SK-N-DZ (cell line): Measurements from ENCODE around the gene DEPDC1.

ENCODE experiments used
- DNase-seq: peaks from one replicate; pipeline ENCODE4 v3.0.0-alpha.2; 2015; ENCODE audit warnings: low spot score

DEPDC1 gene

DNA sequence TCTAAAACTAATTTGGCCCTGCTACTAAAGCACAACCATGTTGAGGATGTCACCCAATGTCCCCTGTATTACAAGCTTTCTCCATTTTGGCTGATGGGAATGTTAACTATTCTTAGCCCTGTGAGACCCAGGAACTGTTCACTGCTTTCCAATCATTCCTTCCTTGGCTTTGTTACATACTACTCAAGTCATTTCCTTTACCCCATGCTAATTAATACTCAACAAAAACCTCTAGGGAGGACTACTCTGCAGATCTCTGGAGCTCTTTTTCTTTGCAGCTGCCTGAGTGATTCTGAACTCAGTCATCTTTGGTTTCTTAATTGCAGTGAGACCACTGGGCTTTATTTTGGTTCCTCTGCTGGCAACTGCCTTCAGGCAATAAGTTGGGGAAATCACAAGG is 23.8 kb downstream of the DEPDC1 start:
- DNase-seq = no peak

DNA sequence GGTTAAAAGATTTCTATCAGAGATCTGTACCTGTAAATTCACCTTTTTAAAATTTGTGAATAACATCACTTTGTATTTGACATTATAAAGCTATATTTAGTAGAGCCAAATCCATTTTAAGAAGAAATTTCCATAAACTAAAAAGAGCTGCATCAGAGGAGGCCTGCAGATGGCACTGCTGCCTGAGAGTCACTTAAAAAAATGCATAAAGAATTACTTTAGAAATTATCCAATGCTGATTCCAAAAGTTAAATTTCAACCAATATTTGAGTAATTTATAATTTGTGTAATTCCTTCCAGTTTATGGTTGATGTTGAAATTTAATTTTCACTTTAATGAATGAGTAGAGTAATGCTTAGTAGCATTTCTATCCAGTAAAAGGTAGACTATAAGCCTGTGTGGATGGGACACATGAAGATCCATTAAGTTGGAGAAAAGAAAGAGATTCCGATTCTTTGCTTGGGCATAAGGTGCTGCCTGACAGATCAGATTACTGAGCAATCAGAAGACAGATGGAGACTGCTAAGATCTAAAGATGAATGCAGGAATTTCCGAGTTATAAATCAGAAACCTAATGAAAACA is 26.4 kb downstream of the DEPDC1 start:
- DNase-seq = no peak

DNA sequence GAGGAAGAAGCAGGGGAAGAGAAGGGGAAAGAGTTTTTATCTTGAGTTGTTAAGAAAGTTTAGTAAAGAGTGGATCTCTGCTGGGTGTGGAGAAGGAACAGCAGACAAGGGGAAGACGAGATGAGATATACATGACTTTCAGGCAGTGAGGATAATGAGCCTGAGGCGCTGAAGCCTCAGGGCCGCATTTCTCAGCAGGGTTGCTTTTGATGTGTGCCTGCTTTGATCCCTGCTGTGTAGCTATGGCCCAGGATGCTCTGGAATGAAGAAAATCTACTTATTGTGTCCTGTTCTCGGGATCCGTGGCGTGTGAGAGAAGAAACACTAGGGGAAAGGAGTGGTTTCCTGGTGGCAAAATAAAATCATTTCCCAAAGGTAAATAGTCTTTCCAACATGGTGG is 32.0 kb downstream of the DEPDC1 start:
- no peak for DNase-seq

DNA sequence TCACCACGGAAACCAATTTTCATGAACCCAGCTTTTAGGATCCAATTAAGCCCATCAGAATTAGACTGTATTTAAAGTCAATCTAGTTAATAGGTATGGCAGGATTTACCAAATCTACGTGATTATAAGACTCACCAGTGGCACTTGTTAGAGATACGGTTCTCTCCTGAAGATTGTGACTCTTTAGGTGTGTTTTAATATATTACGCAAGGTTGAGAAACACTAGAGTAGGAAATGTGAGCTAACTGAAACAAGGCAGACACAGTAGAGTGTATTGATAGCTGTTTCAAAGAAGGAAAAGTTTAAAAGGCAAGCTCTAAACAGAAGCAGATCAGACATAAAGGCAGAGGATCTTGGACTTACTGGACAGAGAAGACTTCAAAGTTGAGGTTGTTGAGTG is 35.9 kb downstream of the DEPDC1 start:
- no peak for DNase-seq

DNA sequence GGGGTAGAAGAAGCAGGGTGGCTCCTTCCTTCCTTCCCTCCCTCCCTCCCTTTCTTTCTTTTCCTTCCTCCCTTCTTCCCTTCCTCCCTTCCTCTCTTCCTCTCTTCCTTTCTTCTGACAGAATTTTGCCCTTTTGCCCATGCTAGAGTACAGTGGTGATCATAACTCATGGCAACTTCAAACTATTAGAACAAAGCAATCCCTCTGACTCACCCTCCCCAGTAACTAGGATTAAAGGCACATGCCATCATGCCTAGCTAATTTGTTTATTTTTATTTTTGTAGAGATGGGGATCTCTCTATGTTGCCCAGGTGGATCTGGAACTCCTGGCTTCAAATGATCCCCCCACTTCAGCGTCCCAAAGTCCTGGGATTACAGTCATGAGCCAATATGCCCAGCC is 37.1 kb downstream of the DEPDC1 start:
- no peak for DNase-seq

DNA sequence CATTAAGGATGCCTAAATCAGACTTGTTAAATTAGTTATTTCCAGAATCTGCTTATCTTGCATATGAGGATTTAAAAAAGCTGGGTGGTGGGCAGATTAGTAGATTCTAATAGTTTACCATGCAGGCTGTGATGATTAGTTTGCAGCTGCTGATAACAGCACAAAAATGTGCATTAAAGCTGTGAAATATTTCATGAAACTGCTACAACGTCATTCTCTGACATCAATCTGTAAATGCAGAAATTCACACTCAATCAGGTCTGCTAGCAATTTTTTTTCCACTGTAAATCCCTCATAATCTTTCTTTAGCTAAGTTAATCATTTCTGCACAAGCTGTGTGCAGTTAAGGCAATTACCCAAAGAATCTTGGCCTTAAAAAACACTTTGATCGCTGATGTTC is 37.8 kb downstream of the DEPDC1 start:
- no peak for DNase-seq

DNA sequence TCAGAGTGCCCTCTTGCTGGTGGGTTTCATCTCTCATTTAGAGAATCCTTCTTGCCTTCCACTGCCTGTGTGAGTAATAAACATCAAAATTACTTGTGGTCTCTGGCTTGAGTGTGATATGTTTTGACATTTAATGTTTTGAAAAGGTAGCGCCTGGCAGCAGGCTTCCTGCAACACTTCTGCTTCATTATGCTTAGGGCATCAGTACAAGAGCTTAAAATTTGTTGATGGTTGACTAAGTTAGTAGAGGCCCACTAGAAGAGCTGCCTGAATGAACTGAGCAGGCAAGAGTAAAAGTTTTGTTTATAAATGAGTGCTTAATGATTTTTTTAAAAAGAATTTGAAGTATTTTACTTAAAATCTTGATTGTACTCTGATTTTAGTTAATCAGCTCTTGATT is 40.7 kb downstream of the DEPDC1 start:
- no peak for DNase-seq

DNA sequence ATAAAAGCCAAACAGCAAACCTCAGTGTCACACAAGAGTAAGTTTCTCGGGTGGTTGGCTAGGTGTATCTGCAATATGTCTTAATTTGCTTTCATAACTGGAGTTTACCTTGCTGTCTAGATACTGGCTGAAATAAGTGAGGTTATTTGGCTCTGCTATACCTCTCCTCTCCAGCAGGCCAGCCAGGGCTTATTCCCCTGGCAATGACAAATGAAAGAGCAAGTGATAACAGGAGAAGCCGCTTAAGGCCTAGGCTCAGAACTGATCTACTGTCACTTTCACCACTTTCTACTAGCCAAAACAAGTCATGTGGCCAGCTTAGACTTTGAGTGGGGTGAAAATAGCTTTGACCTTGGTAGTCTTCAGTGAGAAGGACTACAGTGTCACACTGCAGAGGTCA is 42.3 kb downstream of the DEPDC1 start:
- no peak for DNase-seq

DNA sequence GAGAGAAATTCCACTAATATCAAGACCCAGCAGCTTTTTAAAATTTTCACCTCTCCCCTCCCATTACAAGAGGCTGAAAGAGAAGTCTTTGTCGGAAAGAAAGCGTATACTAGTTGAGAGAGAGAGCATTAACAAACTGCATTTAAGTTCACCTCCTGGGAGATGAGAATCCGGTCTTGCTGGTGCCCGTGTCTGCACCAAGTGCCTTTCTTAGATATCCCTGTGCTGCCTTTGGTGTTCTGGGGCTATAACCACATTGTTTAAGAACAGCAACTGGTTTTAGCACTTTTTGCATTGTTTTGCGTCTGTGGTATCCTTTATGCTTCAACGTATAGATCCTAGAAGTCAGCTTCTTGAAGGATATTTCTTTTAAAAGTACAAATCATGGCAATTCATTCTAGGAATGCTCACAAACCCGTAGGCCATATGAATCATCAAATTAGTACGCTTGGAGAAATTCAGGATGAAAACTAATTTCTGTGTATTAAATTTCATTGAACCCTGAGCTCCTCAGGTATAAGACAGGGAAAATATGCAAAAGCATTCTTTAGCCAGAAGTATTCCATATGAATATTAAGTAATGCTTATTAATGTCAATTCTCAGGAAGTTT is 43.7 kb downstream of the DEPDC1 start:
- DNase-seq = no peak

DNA sequence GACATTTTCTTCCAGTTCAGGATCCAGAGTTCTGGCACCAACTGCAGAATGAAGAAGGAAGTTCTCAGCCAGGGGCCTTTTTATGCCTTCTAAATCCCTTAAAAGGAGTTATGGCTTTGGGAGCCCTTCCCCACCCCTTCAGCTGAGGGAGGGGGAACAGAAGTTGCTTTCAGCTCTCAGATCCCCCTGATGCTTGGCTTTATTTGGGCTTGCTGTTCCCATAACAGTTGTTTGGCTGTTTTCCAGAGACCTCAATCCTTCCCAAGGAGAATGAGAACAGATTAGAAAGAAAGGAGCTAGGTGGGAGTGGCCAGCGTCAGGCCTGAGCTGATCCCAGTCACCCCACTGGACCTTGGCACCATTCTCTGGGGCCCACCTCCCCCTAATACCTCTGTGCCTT is 47.0 kb downstream of the DEPDC1 start, which contains the start of gene RPE65:
TSS of gene RPE65 (minus strand) at position 54 of the 400 bp plus-strand sequence. CDS start at position 5, 49 bp downstream.
- DNase-seq = no peak

DNA sequence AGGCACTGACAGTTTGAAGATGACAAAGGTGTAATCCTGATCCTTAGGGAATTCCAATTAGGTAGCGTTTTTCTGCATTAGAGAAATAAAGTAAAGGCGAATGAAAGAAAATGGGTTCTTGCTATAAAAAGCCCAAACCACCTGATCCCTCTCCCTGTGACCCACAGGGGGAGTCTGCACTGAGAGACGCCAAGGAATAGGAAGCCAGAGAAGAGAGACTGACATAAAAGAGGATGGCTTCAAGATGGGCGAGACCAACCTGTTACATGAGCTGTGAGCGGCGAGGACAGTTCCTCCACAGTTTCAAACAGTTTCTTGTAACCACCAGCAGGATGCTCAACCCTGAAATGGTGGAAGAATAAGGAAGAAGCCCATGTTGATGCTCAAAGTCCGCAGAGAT is 48.5 kb downstream of the DEPDC1 start:
- no peak for DNase-seq

DNA sequence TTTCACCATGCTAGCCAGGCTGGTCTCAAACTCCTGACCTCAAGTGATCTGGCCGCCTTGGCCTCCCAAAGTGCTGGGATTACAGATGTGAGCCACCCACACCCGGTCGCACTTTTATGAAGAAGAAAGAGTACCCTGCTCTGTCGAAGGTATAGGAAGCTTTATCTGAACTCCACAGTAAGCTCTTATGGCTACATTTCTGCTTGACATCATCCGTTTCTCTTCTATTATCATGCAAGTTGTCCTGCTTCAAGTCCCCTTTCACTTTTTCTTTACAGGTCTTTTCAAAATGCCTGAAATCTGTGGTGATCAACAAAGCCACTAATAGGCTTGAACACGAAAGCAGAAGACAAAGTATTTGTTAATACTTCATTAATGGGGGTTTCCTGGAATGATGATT is 51.2 kb downstream of the DEPDC1 start:
- DNase-seq = no peak

DNA sequence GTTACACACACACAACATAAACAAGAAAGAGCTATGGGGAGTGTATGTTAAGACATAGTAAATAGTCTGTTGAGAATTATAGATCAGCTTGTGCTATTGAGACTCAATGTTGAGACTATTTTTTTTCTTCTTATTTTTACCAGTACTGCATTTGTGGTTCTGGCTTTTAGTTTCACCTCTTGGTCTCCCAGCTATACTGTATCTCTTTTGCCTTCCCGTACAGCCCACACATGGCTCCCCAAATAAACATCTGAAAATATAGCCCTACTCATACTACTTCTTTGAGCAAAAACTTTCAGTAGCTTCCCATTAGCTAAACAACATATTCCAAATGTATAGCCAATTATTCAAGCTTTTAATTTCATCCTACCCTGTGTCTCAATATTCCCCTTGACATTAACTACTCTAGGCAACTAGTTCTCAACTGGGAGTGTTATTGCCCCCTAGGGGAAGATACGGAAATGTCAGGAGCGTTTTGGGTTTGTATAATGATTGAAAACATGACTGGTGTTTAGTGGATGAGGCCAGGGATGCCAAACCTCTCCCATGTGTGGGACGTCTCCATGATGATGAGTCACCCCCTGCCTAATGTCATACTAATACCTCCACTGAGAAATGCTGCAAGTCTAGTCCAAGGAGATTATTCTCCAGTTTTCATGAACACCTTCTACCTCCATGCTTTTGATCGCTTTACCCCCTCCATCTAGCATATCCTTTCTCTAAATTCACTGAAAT is 53.9 kb downstream of the DEPDC1 start:
- DNase-seq = peak; percentile 15

DNA sequence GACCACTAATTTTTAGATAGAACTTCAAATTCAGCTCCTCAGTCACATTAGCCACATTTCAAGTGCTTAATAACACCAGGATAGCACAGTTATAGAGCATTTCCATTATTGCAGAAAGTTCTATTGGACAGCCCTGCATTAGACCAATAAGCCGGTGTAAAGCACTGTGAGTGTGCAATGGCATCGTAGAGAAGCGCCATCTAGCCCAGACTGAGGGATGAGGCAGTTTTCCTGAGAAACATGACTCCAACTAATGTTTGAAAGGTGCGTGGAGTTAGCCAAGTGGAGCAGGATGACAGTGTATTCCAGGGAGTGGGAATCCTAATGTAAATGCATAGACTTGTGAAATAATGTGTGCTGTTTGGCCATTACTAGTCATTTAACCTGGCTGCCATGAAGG is 54.9 kb downstream of the DEPDC1 start:
- no peak for DNase-seq

DNA sequence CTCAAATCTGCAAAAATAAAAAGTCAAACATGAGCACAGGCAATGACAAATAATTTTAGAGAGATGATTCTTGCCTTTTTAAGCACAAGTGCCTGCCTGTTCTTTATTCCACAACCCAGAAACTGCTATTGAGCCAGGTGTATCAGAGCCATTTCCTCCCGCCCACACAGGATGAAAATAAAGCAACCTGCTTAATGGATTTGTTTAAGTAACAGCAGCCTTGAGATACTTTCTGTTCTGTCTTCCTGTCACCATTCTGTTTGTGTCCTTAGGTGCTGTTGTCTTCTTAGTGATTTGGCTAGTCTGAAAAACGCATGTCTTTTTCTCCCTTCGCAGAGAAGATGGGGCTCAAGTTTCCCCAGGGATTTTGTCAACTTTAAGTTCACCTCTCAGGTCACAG is 58.6 kb downstream of the DEPDC1 start:
- no peak for DNase-seq

DNA sequence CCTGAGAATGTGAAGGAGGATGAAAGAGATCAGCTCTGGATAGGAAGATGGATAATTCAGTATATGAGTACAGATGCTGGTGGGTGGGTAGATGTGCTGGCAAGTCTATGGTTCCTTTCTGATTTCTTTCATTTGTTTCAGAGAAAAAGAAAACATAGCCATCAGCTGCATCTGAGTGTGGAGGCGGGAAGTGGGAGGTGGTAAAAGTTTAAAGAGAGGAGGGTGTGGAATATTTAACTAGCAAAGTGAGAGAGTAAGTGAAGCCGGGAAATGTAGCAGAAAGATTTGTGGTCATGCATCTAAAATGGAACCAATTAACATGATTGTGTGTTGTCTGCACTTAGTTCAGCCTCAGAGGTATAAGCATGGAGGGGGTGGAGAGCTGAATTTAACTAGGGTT is 63.5 kb downstream of the DEPDC1 start:
- DNase-seq = no peak

DNA sequence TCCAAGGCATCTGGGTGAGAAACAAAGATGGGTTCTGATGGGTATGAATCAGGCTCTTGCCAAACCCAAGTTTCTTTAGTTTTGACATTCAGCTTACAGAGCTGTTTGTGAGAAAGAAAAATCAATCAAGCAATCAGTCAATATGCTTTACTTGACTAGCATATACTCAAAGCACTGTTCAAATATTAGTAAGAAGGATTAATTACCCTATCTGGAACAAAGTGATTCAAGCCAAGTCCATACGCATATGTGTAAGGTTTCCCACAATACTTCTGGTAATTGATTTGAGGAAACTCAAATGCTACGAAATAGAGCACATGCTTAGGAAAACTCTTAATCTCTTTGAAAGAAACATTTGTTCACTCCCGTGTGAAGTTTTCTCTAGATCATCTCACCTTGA is 65.8 kb downstream of the DEPDC1 start:
- no peak for DNase-seq

DNA sequence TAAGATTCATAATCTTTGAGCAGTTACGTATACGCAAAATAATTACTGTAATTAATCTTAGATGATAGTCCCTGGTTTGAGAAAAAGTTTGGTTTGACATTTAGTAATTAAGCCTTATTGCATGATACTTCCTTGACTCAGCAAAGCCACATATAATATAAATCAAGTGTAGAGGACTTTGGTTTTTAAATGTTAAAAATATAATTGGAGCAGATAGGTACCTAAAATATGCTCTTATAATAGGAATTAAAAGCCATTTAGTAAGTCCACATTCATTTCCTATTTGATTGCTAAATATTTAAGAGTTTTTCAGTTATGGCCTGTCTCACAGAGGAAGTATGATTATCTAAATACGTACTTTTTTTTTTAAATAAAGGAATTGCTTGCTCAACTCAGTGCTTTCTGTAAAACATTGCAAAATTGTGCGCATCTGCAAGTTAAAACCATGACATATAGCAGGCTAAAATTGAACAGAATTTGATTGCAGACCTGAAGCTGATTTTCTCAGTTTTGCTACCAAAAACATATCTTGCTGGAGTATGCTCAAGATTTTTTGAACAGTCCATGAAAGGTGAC is 67.6 kb downstream of the DEPDC1 start:
- no peak for DNase-seq

DNA sequence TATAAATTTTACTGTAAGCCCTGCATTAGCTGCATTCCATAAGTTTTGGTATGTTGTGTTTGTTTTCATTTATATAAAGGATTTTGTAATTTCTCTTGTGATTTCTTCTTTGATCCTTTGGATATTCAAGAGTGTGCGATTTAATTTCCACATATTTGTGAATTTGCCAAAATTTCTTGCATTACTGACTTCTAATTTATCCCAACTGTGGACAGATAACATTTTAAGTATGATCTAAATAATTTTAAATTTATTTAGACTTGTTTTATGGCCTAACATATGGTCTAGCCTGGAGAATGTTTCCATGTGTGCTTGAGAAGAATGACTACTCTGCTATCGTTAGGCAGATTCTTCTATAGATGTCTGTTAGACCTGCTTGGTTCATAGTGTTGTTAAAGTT is 70.3 kb downstream of the DEPDC1 start:
- DNase-seq = no peak
